Neutrophil (primary cell): Measurements from ENCODE around the gene MAPK11.

ENCODE experiments used
- H3K27ac ChIP-seq: fragments of 200-600 bp; sonication (generic); 2 replicates; pipeline ENCODE4 v1.5.1; 2016; ENCODE audit warnings: mild to moderate bottlenecking, moderate library complexity
- H3K27me3 ChIP-seq: fragments of 200-600 bp; sonication (generic); 2 replicates; pipeline ENCODE4 v1.6.0; 2016; ENCODE audit warnings: mild to moderate bottlenecking
- H3K36me3 ChIP-seq: fragments of 200-600 bp; sonication (generic); 2 replicates; pipeline ENCODE4 v1.5.1; 2017
- H3K4me1 ChIP-seq, 2 experiments: fragments of 200-600 bp in 1 of 2; sonication (generic) in 1 of 2; 1 replicate in 1 of 2; 2 replicates in 1 of 2; pipeline versions ENCODE4 v1.5.1 to v1.6.1; 2013 to 2016; ENCODE audit warnings: low read depth in 1 of 2, low read length in 1 of 2, mild to moderate bottlenecking in 1 of 2, moderate library complexity in 1 of 2; ENCODE audit not compliant: control insufficient read depth in 1 of 2, insufficient read depth in 1 of 2
- H3K4me3 ChIP-seq, 2 experiments: fragments of 200-600 bp in 1 of 2; sonication (generic) in 1 of 2; 1 replicate in 1 of 2; 2 replicates in 1 of 2; pipeline ENCODE4 v1.5.1; 2013 to 2016; ENCODE audit warnings: low read depth in 1 of 2, low read length in 1 of 2, mild to moderate bottlenecking in 1 of 2, moderate library complexity in 1 of 2
- H3K9me3 ChIP-seq: fragments of 200-600 bp; sonication (generic); 2 replicates; pipeline ENCODE4 v1.5.1; 2016
- TF ChIP-seq, protein P1 (sequence below): fragments of 200-600 bp; sonication (generic); IDR thresholded peaks from 2 replicates; pipeline ENCODE4 v1.5.1; 2016; ENCODE audit warnings: antibody characterized with exemption

Gene MAPK11

DNA sequence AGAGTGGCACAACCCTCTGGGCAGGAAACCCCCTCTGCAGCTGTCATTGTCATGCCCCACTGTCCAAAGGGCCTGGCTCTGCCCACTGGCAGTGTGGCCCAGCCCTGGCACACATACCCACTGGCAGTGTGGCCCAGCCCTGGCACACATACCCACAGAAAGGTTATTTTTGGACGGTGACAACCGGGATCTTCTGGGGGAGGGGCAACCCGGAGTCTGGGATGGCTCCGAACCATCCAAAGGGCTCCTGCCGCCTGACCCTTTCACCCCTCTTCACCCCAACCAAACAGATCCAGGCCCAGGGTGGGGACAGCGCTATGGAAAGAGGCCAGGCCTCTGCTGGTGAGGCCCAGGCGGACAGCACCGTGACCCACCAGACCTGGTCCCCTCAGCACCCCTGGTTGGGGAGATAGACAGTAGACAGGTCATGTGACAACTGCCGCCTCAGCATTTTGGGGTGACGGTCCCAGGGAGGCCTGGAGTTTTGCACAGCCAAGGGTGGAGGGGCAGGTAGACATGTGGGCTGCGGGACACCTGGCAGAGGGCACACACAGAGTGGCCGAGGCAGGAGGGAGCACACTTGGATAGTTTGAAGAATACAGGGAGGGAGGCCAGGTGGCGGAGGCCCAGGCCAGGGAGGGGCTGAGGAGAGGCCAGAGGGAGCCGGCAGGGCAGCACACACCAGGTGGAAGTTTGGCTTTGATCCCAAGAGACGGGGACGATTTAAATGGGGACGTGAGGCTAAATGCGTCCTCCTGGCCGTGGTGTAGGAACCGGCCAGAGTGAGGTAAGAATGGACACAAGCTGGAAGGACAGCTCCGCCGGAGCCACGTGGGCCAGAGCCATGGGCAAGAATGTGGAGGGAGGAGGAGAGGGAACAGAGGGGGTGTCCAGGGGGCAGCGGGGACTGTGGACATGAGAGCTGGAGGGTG lies 11.6 kb downstream of the MAPK11 start:
- TF ChIP-seq, protein P1, sequence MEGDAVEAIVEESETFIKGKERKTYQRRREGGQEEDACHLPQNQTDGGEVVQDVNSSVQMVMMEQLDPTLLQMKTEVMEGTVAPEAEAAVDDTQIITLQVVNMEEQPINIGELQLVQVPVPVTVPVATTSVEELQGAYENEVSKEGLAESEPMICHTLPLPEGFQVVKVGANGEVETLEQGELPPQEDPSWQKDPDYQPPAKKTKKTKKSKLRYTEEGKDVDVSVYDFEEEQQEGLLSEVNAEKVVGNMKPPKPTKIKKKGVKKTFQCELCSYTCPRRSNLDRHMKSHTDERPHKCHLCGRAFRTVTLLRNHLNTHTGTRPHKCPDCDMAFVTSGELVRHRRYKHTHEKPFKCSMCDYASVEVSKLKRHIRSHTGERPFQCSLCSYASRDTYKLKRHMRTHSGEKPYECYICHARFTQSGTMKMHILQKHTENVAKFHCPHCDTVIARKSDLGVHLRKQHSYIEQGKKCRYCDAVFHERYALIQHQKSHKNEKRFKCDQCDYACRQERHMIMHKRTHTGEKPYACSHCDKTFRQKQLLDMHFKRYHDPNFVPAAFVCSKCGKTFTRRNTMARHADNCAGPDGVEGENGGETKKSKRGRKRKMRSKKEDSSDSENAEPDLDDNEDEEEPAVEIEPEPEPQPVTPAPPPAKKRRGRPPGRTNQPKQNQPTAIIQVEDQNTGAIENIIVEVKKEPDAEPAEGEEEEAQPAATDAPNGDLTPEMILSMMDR: no peak
- peaks cover 0 to 4% of the 10 kb centered on the region in 2 experiments for H3K4me1 ChIP-seq
- no peak overlapping the region for H3K4me3 ChIP-seq
- H3K27ac ChIP-seq: no peak overlapping the region
- peaks cover 57% of the 10 kb centered on the region for H3K27me3 ChIP-seq
- no peaks in the 10 kb centered on the region for H3K36me3 ChIP-seq
- H3K9me3 ChIP-seq: no peaks in the 10 kb centered on the region

DNA sequence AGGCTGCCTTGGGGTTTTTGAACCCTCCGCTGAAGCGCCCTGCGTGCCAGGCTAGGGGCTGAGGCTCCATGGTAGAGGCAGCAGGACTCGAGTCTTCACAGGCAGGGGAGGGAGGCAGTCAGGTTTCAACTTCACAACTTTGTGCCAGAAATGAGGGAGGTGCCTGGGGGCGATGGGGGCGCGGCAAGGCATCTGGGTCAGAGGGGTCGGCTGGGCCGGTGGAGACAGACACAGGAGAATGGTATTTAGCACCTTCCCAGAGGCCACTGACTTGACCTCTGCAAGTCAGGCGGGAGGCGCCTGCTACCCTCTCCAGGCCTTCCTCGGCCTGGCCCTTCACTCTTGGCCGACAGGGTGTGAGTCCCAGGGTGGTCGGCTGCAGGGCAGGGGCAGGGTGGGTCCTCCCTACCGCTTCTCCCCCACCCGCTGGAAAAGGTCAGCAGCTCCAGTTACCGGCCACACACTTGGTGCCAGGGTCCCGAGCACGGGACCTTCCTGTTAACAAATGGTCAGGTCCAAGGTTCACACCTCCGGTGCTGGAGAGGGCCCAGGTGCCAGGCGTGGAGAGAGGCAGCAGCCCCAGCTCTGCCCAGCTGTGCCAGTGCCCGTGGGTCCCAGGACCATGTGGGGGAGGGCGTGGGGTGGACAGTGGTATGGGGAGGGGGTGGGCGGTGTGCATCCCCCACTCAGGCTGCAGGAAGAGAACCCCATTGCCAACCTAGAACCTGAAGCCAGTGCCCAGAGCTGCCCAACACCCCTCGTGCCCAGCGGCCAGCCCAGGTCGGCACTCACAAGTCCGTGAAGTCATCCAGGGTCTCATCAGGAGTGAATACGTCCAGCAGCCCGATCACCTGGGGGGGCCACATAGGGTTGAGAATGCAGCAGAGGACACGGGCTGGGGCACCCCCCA lies 12.5 kb downstream of the MAPK11 start:
- TF ChIP-seq, protein P1: no peak
- no peaks in the 10 kb centered on the region for H3K36me3 ChIP-seq
- H3K27me3 ChIP-seq: peaks cover 48% of the 10 kb centered on the region
- H3K4me3 ChIP-seq: no peak overlapping the region
- H3K4me1 ChIP-seq: peaks cover 0 to 4% of the 10 kb centered on the region in 2 experiments
- no peak overlapping the region for H3K27ac ChIP-seq
- no peaks in the 10 kb centered on the region for H3K9me3 ChIP-seq

DNA sequence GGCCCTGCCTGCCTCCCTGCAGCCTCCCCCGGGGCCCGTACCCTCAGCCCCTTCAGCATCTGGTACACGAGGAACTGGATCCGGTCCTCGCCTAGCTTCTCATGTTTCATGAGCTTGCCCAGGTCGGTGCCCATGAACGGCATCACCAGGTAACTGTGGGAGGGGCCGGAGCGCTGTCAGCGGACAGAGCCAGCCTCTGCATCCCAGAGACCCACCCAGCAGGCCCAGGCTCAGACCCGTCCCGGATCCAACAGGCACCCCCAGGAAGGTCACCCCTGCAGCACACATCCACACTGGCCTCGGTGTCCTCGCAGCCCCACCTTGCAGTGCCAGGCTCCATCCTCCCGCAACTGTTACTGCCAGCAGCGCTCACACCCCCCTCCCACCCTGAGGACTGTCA lies 13.1 kb downstream of the MAPK11 start:
- H3K4me3 ChIP-seq: no peak overlapping the region
- H3K4me1 ChIP-seq: peaks cover 0 to 4% of the 10 kb centered on the region in 2 experiments
- no peaks in the 10 kb centered on the region for H3K9me3 ChIP-seq
- H3K36me3 ChIP-seq: no peaks in the 10 kb centered on the region
- no peak overlapping the region for H3K27ac ChIP-seq
- H3K27me3 ChIP-seq: peaks cover 41% of the 10 kb centered on the region
- TF ChIP-seq, protein P1: no peak

DNA sequence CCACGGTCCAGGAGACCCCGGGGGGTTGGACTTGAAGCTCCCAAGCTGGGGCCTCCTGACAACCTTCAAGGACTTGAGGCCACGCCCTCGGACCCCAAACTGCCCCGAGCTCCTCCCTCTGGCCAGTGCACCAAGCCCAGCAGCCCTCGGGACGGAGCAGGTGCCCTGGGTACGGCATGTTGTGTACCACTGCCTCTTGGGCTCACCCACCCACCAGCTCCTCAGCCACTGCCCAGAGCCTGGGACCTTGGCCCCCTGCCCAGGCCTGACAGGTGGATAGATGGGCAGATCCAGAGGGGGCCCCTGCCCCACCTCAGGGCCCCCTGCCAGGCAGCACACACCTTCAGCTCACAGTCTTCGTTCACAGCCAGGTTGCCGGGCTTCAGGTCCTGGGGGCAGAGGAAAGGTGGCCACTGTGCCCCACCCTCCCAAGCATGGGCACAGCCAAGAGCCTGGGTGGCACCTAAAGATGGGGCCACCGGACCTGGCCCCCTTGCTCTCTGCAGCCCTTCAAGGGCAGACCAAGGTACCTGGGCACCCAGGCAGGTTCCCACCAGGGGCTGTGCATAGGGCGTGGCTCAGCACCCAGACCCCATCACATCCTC lies 13.8 kb downstream of the MAPK11 start:
- TF ChIP-seq, protein P1: no peak
- Histone ChIP-seq H3K27ac (no peak overlapping the region), H3K4me1 (peaks cover 3 to 4% of the 10 kb centered on the region in 2 experiments), H3K36me3 (no peaks in the 10 kb centered on the region), H3K4me3 (no peak overlapping the region), H3K9me3 (no peaks in the 10 kb centered on the region), H3K27me3 (peaks cover 34% of the 10 kb centered on the region)

DNA sequence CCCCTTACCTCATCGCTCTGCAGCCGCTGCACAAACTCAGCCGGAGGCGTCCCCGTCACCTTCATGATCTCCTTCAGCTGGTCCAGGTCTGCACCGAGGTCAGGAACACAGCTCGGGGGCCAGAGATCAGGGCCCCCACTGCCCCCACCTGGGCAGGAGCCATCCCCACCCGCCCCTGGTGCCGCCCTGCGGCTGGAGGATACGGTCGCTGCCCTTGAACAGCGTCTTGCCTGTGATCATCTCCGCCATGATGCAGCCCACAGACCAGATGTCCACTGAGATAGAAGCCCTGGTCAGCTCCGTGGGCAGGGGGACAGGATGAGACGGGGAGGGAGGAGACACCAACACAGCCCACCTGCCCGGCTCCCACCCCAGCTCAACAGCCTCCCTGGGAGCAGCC lies 14.6 kb downstream of the MAPK11 start:
- Histone ChIP-seq H3K9me3 (no peaks in the 10 kb centered on the region), H3K27me3 (peaks cover 27% of the 10 kb centered on the region), H3K4me1 (peaks cover 11% of the 10 kb centered on the region in 2 experiments), H3K27ac (no peak overlapping the region), H3K4me3 (no peak overlapping the region), H3K36me3 (no peaks in the 10 kb centered on the region)
- TF ChIP-seq, protein P1: no peak
